Transverse colon (tissue), 4 donors: ENCODE results near the gene NTHL1. TPM values are rescaled to one million over a fixed set of nuclear protein-coding genes. Genes with fewer than 3 reads are reported as not detected.
A peak's percentile ranks its signal among the peaks of the same experiment; 100 is the strongest.

Experiments
- DNase-seq: peaks from one replicate; pipeline ENCODE4 v3.0.0-alpha.2; 2019
- H3K27ac ChIP-seq, 4 donors: fragments of 200-600 bp; sonication (generic); 2 replicates each; pipeline ENCODE4 v1.5.1; 2016 to 2018; ENCODE audit warnings: inconsistent platforms in 4 of 4
- H3K27me3 ChIP-seq: fragments of 200-600 bp; sonication (generic); 2 replicates; pipeline ENCODE4 v1.5.1; 2017; ENCODE audit warnings: inconsistent platforms
- H3K36me3 ChIP-seq, 4 donors: fragments of 200-600 bp; sonication (generic); 2 replicates each; pipeline ENCODE4 v1.5.1; 2017 to 2019; ENCODE audit warnings: inconsistent platforms in 4 of 4
- H3K4me1 ChIP-seq, 4 donors: fragments of 200-600 bp; sonication (generic); 2 replicates each; pipeline ENCODE4 v1.5.1; 2017 to 2020; ENCODE audit warnings: inconsistent platforms in 4 of 4
- H3K4me3 ChIP-seq, 4 donors: fragments of 200-600 bp; sonication (generic); 1 replicate in 1 of 4; 2 replicates in 3 of 4; pipeline versions ENCODE4 v1.5.1 to v1.6.1; 2017 to 2019; ENCODE audit warnings: inconsistent platforms in 4 of 4
- H3K9me3 ChIP-seq, 2 donors: fragments of 200-600 bp; sonication (generic); 2 replicates each; pipeline ENCODE4 v1.5.1; 2017 to 2019; ENCODE audit warnings: inconsistent platforms in 2 of 2
- CTCF ChIP-seq, 5 experiments: fragments of 200-600 bp in 3 of 5; fragments of 450-650 bp in 2 of 5; sonication (generic) in 3 of 5; IDR thresholded peaks; 1 replicate in 2 of 5; 2 replicates in 3 of 5; pipeline ENCODE4 v1.5.1; 2016 to 2017; ENCODE audit warnings: antibody characterized with exemption in 5 of 5, inconsistent platforms in 3 of 5, mild to moderate bottlenecking in 2 of 5, moderate library complexity in 1 of 5
- EP300 ChIP-seq: sonication (generic); formaldehyde crosslinking; IDR thresholded peaks from one replicate; pipeline ENCODE4 v1.6.1; 2017; ENCODE audit warnings: antibody characterized with exemption, low read depth
- POLR2A ChIP-seq: fragments of 450-650 bp; IDR thresholded peaks from one replicate; pipeline ENCODE4 v1.6.1; 2016; ENCODE audit warnings: antibody characterized with exemption, mild to moderate bottlenecking, moderate library complexity
- POLR2AphosphoS5 ChIP-seq, 3 donors: sonication (generic); formaldehyde crosslinking; IDR thresholded peaks; one replicate each; pipeline ENCODE4 v1.6.1; 2016; ENCODE audit warnings: antibody characterized with exemption in 3 of 3
- WGBS, 2 donors: methylation state at CpG; one replicate each; pipeline ENCODE4 v1.1.5; 2018; ENCODE audit warnings: low coverage in 1 of 2; 5-methylcytosine and 5-hydroxymethylcytosine counted together
- in situ Hi-C, 4 donors: fragments of 200-750 bp; cut with MboI; loops; one replicate each; pipeline versions ENCODE4 v1.15.0 to v1.15.1; 2017; ENCODE audit warnings: low sequenced_read_pairs in 3 of 4, low pct_ligation_motif_present in 1 of 4, low pct_unique_long_range_greater_than_20kb in 1 of 4
- intact Hi-C: fragments of 100-400 bp; cut with DNase I; formaldehyde crosslinking; loops from one replicate; pipeline ENCODE4 v1.15.1; 2023; ENCODE audit warnings: low total_unique reads
- total RNA-seq, 4 donors: library from RNA; depleted of rRNA; stranded (reverse); fragments of >200 nt; gene quantifications; one replicate each; pipeline ENCODE4 v1.1.0, GENCODE V29; 2016

NTHL1 gene
- total RNA-seq, 4 donors from 2014 or later, result 12.7 to 32.9 (median 23.2) TPM

DNA sequence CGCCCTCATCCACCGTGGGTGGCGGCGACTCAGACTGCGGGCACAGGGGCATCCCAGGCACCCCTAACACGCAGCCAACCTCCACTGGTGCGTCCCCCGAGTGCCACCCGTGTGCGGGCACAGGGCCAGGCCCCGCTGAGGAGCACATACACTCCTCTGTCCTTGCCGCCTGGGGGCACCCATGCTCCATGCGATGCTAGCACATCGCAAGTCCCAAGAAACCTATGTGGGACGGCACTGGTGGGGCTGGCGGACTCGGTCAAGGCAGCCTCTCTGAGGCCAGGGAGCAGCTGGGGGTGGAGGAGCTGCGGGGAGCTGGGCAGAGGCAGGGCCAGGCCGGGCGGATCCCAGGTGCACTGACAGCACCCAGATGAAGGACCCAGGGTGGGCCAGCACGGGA lies 42.0 kb downstream of the NTHL1 start:
- intact Hi-C loops, result loop anchor here (10.0 kb wide), 1 partner anchor 229 kb away; the partner anchor contains the start of gene DNASE1L2
- TF ChIP-seq CTCF (IDR thresholded peaks at IDR 0.05), result no peak
- in situ Hi-C loops, result loop anchor here in 1 of 4 donors (25.0 kb wide), 1 partner anchor 132 kb away; the partner anchor contains the start of genes PKD1 and RAB26
- no peaks in the 10 kb centered on the region for H3K9me3 ChIP-seq
- peaks cover 34 to 56% (median 47%) of the 10 kb centered on the region in 4 donors for H3K4me1 ChIP-seq
- DNase-seq, result no peak
- WGBS, 2 donors, result 75% methylated on average over 21 of the region's 21 CpGs; no CpG with 5 or more reads in 1 of the 2 donors
- peaks cover 0 to 21% (median 13%) of the 10 kb centered on the region in 4 donors for H3K36me3 ChIP-seq
- H3K27ac ChIP-seq, result no peak overlapping the region
- no peak overlapping the region for H3K4me3 ChIP-seq
- no peaks in the 10 kb centered on the region for H3K27me3 ChIP-seq

DNA sequence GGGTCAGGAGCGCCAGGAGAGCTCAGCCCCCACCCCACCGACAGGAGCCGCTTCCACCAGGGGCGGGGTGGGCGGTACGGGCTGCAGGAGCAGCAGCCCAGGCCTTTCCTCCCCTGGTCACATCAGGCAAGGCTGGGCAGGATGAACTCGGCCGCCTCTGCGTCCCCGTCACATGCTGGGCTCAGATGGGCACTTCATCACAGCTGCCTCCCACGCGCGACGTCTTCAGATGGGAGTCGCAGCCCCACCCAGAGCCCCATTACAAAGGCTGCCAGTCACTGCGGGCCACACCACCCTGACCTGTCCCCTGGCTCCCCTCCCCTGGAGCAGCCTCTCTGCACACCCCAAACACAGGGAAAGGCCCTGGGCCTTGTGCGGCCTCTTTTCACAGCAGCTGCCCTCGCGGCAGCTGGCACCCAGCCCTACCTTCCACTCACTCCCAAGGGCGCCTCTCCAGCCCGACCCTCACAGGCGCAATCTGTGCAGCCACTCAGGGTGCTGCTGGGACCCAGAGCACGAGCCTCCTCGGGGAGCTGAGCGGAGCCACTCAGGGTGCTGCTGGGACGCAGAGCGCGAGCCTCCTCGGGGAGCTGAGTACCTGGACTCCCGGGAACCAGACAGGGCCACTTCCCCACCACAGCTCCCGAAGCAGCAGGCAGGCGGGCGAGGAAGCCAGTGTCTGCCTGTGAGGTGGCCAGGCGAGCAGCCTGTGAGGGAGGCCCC lies 42.7 kb downstream of the NTHL1 start:
- no peaks in the 10 kb centered on the region for H3K9me3 ChIP-seq
- H3K4me3 ChIP-seq, result no peak overlapping the region
- peaks cover 0 to 25% (median 15%) of the 10 kb centered on the region in 4 donors for H3K36me3 ChIP-seq
- in situ Hi-C loops (loop anchor here in 1 of 4 donors (25.0 kb wide), 1 partner anchor 132 kb away; the partner anchor contains the start of genes PKD1 and RAB26), intact Hi-C loops (loop anchor here (10.0 kb wide), 1 partner anchor 230 kb away; the partner anchor contains the start of gene DNASE1L2)
- TF ChIP-seq CTCF (IDR thresholded peaks at IDR 0.05) (no peak), POLR2AphosphoS5 (IDR thresholded peaks at IDR 0.05) (no peak), POLR2A (no peak), EP300 (no peak)
- 83% methylated on average over 32 of the region's 34 CpGs; no CpG with 5 or more reads in 1 of the 2 donors for WGBS, 2 donors
- H3K27ac ChIP-seq, result peak overlapping the region in 2 of 4 donors; percentile 53 to 79
- H3K27me3 ChIP-seq, result no peaks in the 10 kb centered on the region
- no peak for DNase-seq
- peaks cover 29 to 50% (median 41%) of the 10 kb centered on the region in 4 donors for H3K4me1 ChIP-seq

GRCh38 chr16:2003827-2004641 lies 43.6 kb downstream of the NTHL1 start:
- no peaks in the 10 kb centered on the region for H3K27me3 ChIP-seq
- H3K4me1 ChIP-seq, result peaks cover 29 to 50% (median 40%) of the 10 kb centered on the region in 4 donors
- H3K36me3 ChIP-seq, result peaks cover 0 to 34% (median 23%) of the 10 kb centered on the region in 4 donors
- DNase-seq, result peak; percentile 95
- intact Hi-C loops (loop anchor here (10.0 kb wide), 1 partner anchor 231 kb away; the partner anchor contains the start of gene DNASE1L2), in situ Hi-C loops (loop anchor here in 1 of 4 donors (25.0 kb wide), 1 partner anchor 133 kb away; the partner anchor contains the start of genes PKD1 and RAB26)
- 40% methylated on average over 26 of the region's 36 CpGs; no CpG with 5 or more reads in 1 of the 2 donors for WGBS, 2 donors
- TF ChIP-seq CTCF (IDR thresholded peaks at IDR 0.05) (peak; percentile 94 to 99 (median 97)), POLR2A (no peak), POLR2AphosphoS5 (IDR thresholded peaks at IDR 0.05) (peak in 2 of 3 donors; percentile 26 to 47), EP300 (no peak)
- H3K4me3 ChIP-seq, result peak overlapping the region in 1 of 4 donors; percentile 4
- H3K27ac ChIP-seq, result peak overlapping the region; percentile 52 to 79 (median 62)
- no peaks in the 10 kb centered on the region for H3K9me3 ChIP-seq
